Heart left ventricle (tissue), 16 donors: ENCODE measurements around the gene C2orf76. TPM values are rescaled to one million over a fixed set of nuclear protein-coding genes. Genes with fewer than 3 reads are reported as not detected.
A peak's percentile ranks its signal among the peaks of the same experiment; 100 is the strongest.

Experiments used
- ATAC-seq, 4 donors: fragments of 200-7000 bp; cut with Tn5 transposase; one replicate each; pipeline ENCODE4 v1.9.1; 2020 to 2022; ENCODE audit warnings: moderate library complexity in 4 of 4, mild to moderate bottlenecking in 3 of 4, moderate number of reproducible peaks in 1 of 4
- DNase-seq, 5 donors: peaks; one replicate each; pipeline ENCODE4 v3.0.0-alpha.2; 2020
- H3K27ac ChIP-seq, 12 donors: fragments of 200-600 bp; sonication (generic) in 4 of 12; one replicate each; pipeline versions ENCODE4 v1.5.0 to v1.8.0; 2016 to 2022; ENCODE audit warnings: mild to moderate bottlenecking in 2 of 12
- H3K27me3 ChIP-seq, 9 donors: fragments of 200-600 bp; sonication (generic) in 2 of 9; one replicate each; pipeline versions ENCODE4 v1.5.1 to v1.8.0; 2016 to 2022; ENCODE audit warnings: mild to moderate bottlenecking in 3 of 9
- H3K36me3 ChIP-seq, 9 donors: fragments of 200-600 bp; sonication (generic) in 2 of 9; one replicate each; pipeline versions ENCODE4 v1.5.0 to v1.8.0; 2018 to 2022; ENCODE audit warnings: mild to moderate bottlenecking in 2 of 9
- H3K4me1 ChIP-seq, 12 donors: fragments of 200-600 bp; sonication (generic) in 4 of 12; one replicate each; pipeline versions ENCODE4 v1.5.0 to v1.8.0; 2016 to 2022; ENCODE audit warnings: mild to moderate bottlenecking in 3 of 12
- H3K4me3 ChIP-seq, 12 donors: fragments of 200-600 bp; sonication (generic) in 4 of 12; one replicate each; pipeline versions ENCODE4 v1.5.0 to v1.8.0; 2017 to 2022; ENCODE audit warnings: mild to moderate bottlenecking in 9 of 12, moderate library complexity in 4 of 12
- H3K9me3 ChIP-seq, 12 donors: fragments of 200-600 bp; sonication (generic) in 4 of 12; one replicate each; pipeline versions ENCODE4 v1.5.0 to v1.8.0; 2016 to 2022; ENCODE audit warnings: mild to moderate bottlenecking in 1 of 12
- CTCF ChIP-seq, 12 donors: fragments of 200-600 bp; sonication (generic) in 4 of 12; IDR thresholded peaks; one replicate each; pipeline versions ENCODE4 v1.5.0 to v1.8.0; 2018 to 2022; ENCODE audit warnings: antibody characterized with exemption in 12 of 12, mild to moderate bottlenecking in 5 of 12
- POLR2A ChIP-seq, 2 donors: fragments of 450-650 bp; IDR thresholded peaks; one replicate each; pipeline ENCODE4 v1.6.1; 2017; ENCODE audit warnings: antibody characterized with exemption in 2 of 2, mild to moderate bottlenecking in 2 of 2, moderate library complexity in 2 of 2
- WGBS, 4 donors: extraction: QIAGEN DNeasy Blood & Tissue Kit in 2 of 4; methylation state at CpG; one replicate each; pipeline versions ENCODE4 v1.1.5 to v1.1.7; 2013 to 2018; 5-methylcytosine and 5-hydroxymethylcytosine counted together
- intact Hi-C, 10 donors: fragments of 100-400 bp; cut with DNase I; formaldehyde crosslinking; loops; one replicate each; pipeline versions ENCODE4 v1.11.1 to v1.14.2; 2022
- polyA plus RNA-seq, 2 donors: library from polyadenylated mRNA; stranded (reverse); fragments of 200-250 nt; gene quantifications; one replicate each; pipeline ENCODE4 v1.2.3, GENCODE V29; 2013
- total RNA-seq, 9 donors: library from RNA; depleted of rRNA in 2 of 9; stranded (reverse); fragments of >200 nt in 2 of 9; fragmentation: NEBNext Ultra II Directional in 3 of 9; extraction: Animal tissue kit (Norgen Biotek cat#: 25700) in 3 of 9; gene quantifications; one replicate each; pipeline versions ENCODE4 v1.1.0 to v1.2.4, GENCODE V29; 2016 to 2023
- donor health status: ischemic (EF 13 %, LVEDD 7.1; RV severe dilation, severe dysfunction).
- donor health status: healthy with polysubstance abuse.
- donor health status: DM: no; HTN: yes; CAD: no.
- donor health status: DM: no; HTN: no; CAD: no.
- donor health status: ischemic (EF 25% LVEDD 6.9; RV normal size, moderate dysfunction).
- donor health status: ischemic (EF 25% LVEDD 5.7; RV mildly dilated, moderate dysfunction).
- donor health status: healthy.
- donor health status: DM: yes; HTN: yes; CAD: no.
- donor health status: ischemic (EF 35%, LVEDD 5.7; RV mildly dilated, moderate dysfunction).
- donor health status: nonischemic (EF 11% LVEDD 7.7; RV severe dilation, severe dysfunction).
- donor health status: DM: yes; HTN: yes; CAD: no.
- donor health status: PGD.
- donor health status: ischemic (EF 29% LVEDD 5.4; RV normal size, mild dysfunction).
- donor health status: nonischemic (EF 23%, LVEDD 6.1; RV moderate dilation, normal function).

C2orf76 gene
- total and polyA plus RNA-seq, 11 donors = 1.7 to 13.8 (median 9.0) TPM

GRCh38 chr2:119324685-119325270, 41.9 kb downstream of the C2orf76 start:
- no peak for ATAC-seq
- Histone ChIP-seq H3K27ac (no peak overlapping the region), H3K4me1 (peaks cover 0 to 5% (median 0%) of the 10 kb centered on the region in 12 donors), H3K9me3 (no peaks in the 10 kb centered on the region), H3K27me3 (no peaks in the 10 kb centered on the region), H3K36me3 (no peaks in the 10 kb centered on the region), H3K4me3 (no peak overlapping the region)
- WGBS, 4 donors = 84 to 93% (median 88%) methylated on average over 9 of the region's 9 CpGs
- DNase-seq = no peak
- intact Hi-C loops = no loop called here
- TF ChIP-seq POLR2A (IDR thresholded peaks at IDR 0.05) (no peak), CTCF (IDR thresholded peaks at IDR 0.05) (no peak)

GRCh38 chr2:119323459-119323858, 43.2 kb downstream of the C2orf76 start:
- H3K27ac ChIP-seq = no peak overlapping the region
- 93 to 96% (median 95%) methylated on average over 8 of the region's 8 CpGs for WGBS, 4 donors
- no peaks in the 10 kb centered on the region for H3K27me3 ChIP-seq
- TF ChIP-seq CTCF (IDR thresholded peaks at IDR 0.05) (no peak), POLR2A (IDR thresholded peaks at IDR 0.05) (no peak)
- peaks cover 0 to 5% (median 0%) of the 10 kb centered on the region in 12 donors for H3K9me3 ChIP-seq
- intact Hi-C loops = no loop called here
- H3K36me3 ChIP-seq = no peaks in the 10 kb centered on the region
- ATAC-seq (no peak), DNase-seq (no peak)
- peaks cover 0 to 11% (median 0%) of the 10 kb centered on the region in 12 donors for H3K4me1 ChIP-seq
- H3K4me3 ChIP-seq = no peak overlapping the region

- Histone ChIP-seq H3K27ac (peak overlapping the region in 1 of 12 donors; percentile 26), H3K4me1 (peaks cover 0 to 32% (median 15%) of the 10 kb centered on the region in 12 donors), H3K4me3 (no peak overlapping the region), H3K36me3 (peaks cover 0 to 3% (median 0%) of the 10 kb centered on the region in 9 donors), H3K9me3 (peaks cover 0 to 5% (median 0%) of the 10 kb centered on the region in 12 donors), H3K27me3 (no peaks in the 10 kb centered on the region)
- intact Hi-C loops = loop anchor here in 8 of 10 donors (5.0 to 10.0 kb wide), 3 partner anchors 45 to 155 kb away; partner anchors contain the start of genes C2orf76 (in 5 of the 8) and DBI (in 5 of the 8)
- ATAC-seq (peak in 3 of 4 donors; percentile 58 to 73 (median 69)), DNase-seq (no peak)
- no peak for TF ChIP-seq CTCF (IDR thresholded peaks at IDR 0.05)
- TF ChIP-seq POLR2A (IDR thresholded peaks at IDR 0.05) = no peak
- WGBS, 4 donors = 39 to 61% (median 47%) methylated on average over 7 of the region's 7 CpGs
Measured at GRCh38 chr2:119319593-119319992, 47.0 kb downstream of the C2orf76 start.

GRCh38 chr2:119317554-119317953, 49.1 kb downstream of the C2orf76 start:
- TF ChIP-seq POLR2A (IDR thresholded peaks at IDR 0.05) = no peak
- no peak for TF ChIP-seq CTCF (IDR thresholded peaks at IDR 0.05)
- Histone ChIP-seq H3K4me3 (no peak overlapping the region), H3K4me1 (peaks cover 0 to 32% (median 15%) of the 10 kb centered on the region in 12 donors), H3K36me3 (peaks cover 0 to 3% (median 0%) of the 10 kb centered on the region in 9 donors), H3K9me3 (peaks cover 0 to 5% (median 0%) of the 10 kb centered on the region in 12 donors), H3K27ac (peak overlapping the region in 2 of 12 donors; percentile 3 to 15), H3K27me3 (no peaks in the 10 kb centered on the region)
- intact Hi-C loops = loop anchor here in 8 of 10 donors (5.0 to 10.0 kb wide), 3 partner anchors 47 to 157 kb away; partner anchors contain the start of genes C2orf76 (in 5 of the 8) and DBI (in 5 of the 8)
- no peak for ATAC-seq
- 97 to 100% (median 99%) methylated on average over 1 of the region's 1 CpG for WGBS, 4 donors
- DNase-seq = no peak
